Breast epithelium (tissue), 3 donors: ENCODE measurements around the gene KCNK7.

Source experiments
- CTCF ChIP-seq, 3 donors: fragments of 450-650 bp; IDR thresholded peaks; one replicate each; pipeline ENCODE4 v1.5.1; 2016 to 2017; ENCODE audit warnings: antibody characterized with exemption in 3 of 3, mild to moderate bottlenecking in 3 of 3, moderate library complexity in 3 of 3
- POLR2A ChIP-seq: fragments of 450-650 bp; IDR thresholded peaks from one replicate; pipeline ENCODE4 v1.6.1; 2016; ENCODE audit warnings: antibody characterized with exemption, mild to moderate bottlenecking, moderate library complexity
- POLR2AphosphoS5 ChIP-seq, 3 donors: sonication (generic); formaldehyde crosslinking; IDR thresholded peaks; one replicate each; pipeline ENCODE4 v1.6.1; 2017; ENCODE audit warnings: antibody characterized with exemption in 3 of 3

- TF ChIP-seq CTCF (IDR thresholded peaks at IDR 0.05) (no peak), POLR2AphosphoS5 (IDR thresholded peaks at IDR 0.05) (no peak), POLR2A (no peak)
These were observed 26.4 kb upstream of the KCNK7 start for GRCh38 chr11:65622011-65622410.
